Measurements from ENCODE around the gene BCR.

BCR gene

DNA sequence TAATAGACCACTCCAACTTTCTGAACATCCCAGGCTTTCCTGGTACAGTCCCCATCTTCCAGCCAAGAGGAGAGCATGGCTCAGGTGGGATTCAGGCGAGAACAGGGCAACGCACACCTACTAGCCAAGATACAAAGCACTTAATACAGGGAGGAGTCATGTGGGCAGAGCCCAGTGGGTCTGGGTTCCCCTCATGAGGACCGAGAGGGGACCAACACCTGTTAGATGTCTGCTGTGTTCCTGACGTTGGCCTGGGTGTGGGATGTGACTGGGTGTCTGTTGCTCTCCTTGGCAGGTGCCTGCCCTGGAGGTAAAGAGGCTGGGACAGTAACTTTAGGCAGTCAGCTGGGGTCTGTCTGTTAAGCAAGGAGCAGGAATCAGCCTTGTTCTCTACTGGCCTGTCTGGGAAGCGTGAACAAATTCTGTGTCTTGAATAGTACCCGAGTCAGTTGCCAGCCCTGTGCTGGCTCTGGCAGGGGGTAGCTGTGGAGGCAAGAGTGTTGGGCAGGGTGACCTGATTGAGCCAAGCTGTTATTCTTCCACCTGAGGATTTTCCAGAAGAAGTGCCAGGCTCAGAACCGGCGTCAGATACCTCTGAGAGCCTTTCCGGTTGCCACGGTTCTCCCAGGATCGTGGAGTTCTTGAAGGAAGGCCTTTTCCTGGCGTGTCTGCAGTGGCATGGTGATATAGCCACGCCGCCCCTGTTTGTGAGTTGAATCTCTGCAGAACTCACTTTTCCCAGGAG, 56.3 kb downstream of the BCR start:
- no peak overlapping the region for H3K4me3 ChIP-seq (ENCODE audit: low read depth, low read length)
- DNase-seq (ENCODE audit: low read depth): no peak

- H3K4me3 ChIP-seq (ENCODE audit: low read depth, low read length): no peak overlapping the region
- peak; percentile 78 for DNase-seq (ENCODE audit: low read depth)
These were observed 57.0 kb downstream of the BCR start for GRCh38 chr22:23237201-23237798.

GRCh38 chr22:23237841-23238240, 57.5 kb downstream of the BCR start:
- no peak overlapping the region for H3K4me3 ChIP-seq (ENCODE audit: low read depth, low read length)
- DNase-seq (ENCODE audit: low read depth): no peak

- no peak for DNase-seq (ENCODE audit: low read depth)
- no peak overlapping the region for H3K4me3 ChIP-seq (ENCODE audit: low read depth, low read length)
These were observed 58.4 kb downstream of the BCR start for GRCh38 chr22:23238707-23239106.

DNA sequence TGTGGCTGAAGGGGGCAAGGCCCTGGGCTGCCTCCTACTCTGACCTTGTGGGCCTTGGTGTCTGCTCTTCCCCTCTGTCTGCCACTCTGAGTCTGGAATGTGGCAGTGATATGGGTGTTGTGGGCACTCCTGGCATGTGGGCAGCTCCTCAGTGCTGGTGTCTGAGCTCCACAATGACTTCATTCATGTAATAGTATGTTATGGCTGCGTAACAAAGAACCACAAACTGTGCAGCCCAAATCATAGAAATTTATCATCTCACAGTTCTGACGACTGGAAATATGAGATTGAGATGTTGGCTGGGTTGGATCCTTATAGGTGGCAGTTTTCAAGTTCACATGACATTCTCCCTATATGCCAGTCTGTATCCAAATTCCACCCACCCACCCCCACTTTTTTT, 59.1 kb downstream of the BCR start:
- DNase-seq (ENCODE audit: low read depth): no peak
- H3K4me3 ChIP-seq (ENCODE audit: low read depth, low read length): no peak overlapping the region

- no peak overlapping the region for H3K4me3 ChIP-seq (ENCODE audit: low read depth, low read length)
- no peak for DNase-seq (ENCODE audit: low read depth)
These were observed 60.5 kb downstream of the BCR start for GRCh38 chr22:23240639-23241389.

- no peak overlapping the region for H3K4me3 ChIP-seq (ENCODE audit: low read depth, low read length)
- DNase-seq (ENCODE audit: low read depth): no peak
These were observed 61.5 kb downstream of the BCR start for GRCh38 chr22:23241562-23242472.

GRCh38 chr22:23242473-23243001, 62.2 kb downstream of the BCR start:
- no peak overlapping the region for H3K4me3 ChIP-seq (ENCODE audit: low read depth, low read length)
- DNase-seq (ENCODE audit: low read depth): no peak

DNA sequence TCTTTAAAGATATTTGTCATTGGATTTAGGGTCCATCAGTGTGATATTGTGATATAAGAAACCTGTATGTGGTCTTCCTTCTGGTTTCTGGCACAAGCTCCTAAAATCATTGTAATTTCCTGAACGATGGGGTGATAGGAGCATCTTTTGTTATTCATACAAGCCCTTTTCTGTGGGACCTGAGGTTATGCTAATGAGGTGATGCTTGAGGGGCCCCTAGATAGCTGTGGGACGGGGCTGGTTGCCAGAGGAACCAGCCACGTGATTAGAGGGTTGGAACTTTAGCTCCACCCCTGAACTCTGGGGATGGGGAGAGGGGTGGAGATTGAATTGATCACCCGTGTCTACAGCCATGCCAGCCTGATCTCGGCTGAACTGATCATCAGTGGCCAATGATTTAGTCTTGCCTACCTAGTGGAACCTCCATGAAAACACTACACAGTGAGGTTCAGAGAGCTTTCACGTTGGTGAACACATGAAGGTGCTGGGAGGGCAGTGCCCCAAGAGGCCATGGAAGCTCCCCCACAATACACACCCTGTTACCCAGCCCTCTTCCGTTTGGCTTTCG, 62.8 kb downstream of the BCR start:
- H3K4me3 ChIP-seq (ENCODE audit: low read depth, low read length): no peak overlapping the region
- DNase-seq (ENCODE audit: low read depth): no peak

DNA sequence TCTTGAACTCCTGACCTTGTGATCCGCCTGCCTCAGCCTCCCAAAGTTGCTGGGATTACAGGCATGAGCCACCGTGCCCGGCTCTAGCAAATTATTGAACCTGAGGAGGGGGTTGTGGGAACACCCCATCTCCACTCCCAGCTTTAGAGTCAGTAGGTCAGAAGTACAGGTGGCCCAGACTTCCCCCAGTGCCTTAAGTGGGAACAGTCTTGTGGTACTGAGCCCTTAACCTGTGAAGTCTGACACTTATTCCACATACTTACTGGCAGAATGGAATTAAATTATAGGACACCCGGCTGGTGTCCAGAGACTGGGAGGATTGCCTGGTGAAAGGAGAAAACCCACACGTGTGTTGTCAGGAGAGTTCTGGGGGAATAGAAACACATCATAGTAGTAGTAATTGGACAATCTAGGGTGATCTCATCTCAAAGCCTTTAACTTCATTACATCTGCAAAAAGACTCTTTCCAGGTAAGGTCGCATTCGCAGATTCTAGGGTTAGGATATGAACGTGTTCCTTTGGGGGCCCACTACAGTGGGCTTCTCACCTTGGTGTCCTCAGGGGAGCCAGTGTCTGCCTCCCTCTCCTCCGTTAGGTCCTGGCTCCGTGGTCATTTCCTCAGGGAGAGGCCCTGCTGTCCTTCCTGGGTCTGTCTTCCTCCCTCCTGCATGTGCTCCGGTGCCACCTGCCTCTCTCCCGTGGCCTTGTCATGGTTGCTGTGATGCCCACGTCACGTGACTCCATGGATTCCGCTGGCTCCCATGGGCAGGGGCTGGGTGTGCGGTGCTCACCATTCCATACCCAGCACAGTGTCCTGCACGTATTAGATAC, 63.8 kb downstream of the BCR start:
- no peak for DNase-seq (ENCODE audit: low read depth)
- no peak overlapping the region for H3K4me3 ChIP-seq (ENCODE audit: low read depth, low read length)

- no peak for DNase-seq (ENCODE audit: low read depth)
- H3K4me3 ChIP-seq (ENCODE audit: low read depth, low read length): no peak overlapping the region
These were observed 64.4 kb downstream of the BCR start for GRCh38 chr22:23244690-23245044.

- H3K4me3 ChIP-seq (ENCODE audit: low read depth, low read length): no peak overlapping the region
- no peak for DNase-seq (ENCODE audit: low read depth)
These were observed 64.9 kb downstream of the BCR start for GRCh38 chr22:23245045-23245798.

- DNase-seq (ENCODE audit: low read depth): no peak
- H3K4me3 ChIP-seq (ENCODE audit: low read depth, low read length): no peak overlapping the region
These were observed 65.5 kb downstream of the BCR start for GRCh38 chr22:23245799-23246136.

DNA sequence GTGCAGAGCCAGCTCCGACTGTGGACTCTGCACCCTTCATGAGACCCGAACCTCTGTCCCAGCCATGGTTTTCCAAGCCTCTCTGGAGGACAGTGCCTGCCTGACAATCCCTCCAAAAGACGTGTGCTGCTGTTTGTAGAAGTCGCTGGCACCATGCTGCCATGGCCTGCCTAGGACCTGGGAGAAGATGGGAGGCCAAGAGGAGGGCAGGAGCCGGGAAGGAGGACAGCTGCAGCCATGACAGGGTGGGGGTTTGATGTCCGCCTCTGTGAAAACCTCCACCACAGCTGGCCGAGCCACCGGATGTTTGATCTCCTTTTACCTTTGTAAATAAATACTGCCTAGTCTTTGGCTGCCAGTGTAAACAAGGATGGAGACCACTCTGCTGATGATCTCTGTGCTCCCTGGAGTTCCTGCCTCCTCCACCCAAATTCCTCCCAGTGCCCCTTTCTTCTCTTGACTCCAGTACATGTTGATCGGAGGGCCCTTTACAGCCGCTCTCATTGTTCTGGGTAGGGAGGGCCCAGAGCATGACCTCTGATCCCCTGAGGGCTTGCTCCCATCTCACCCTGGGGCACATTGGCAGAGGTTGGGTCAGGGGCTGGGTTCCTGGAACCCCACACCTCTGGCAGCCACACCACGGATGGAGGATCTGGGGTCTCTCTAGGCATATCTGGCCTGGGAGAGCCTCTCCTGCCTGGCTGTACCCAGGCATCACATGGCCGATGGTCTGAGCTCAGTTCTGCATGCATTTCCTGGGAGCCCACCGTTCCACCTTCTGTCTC, 66.9 kb downstream of the BCR start:
- no peak overlapping the region for H3K4me3 ChIP-seq (ENCODE audit: low read depth, low read length)
- no peak for DNase-seq (ENCODE audit: low read depth)

GRCh38 chr22:23248583-23248982, 68.3 kb downstream of the BCR start:
- no peak for DNase-seq (ENCODE audit: low read depth)
- no peak overlapping the region for H3K4me3 ChIP-seq (ENCODE audit: low read depth, low read length)

GRCh38 chr22:23250056-23250784, 69.9 kb downstream of the BCR start:
- no peak overlapping the region for H3K4me3 ChIP-seq (ENCODE audit: low read depth, low read length)
- DNase-seq (ENCODE audit: low read depth): no peak

Data from skeletal muscle cell (primary cell).